SK-MEL-5 (cell line): Measurements from ENCODE around the gene F11R. TPM values are rescaled to one million over a fixed set of nuclear protein-coding genes. Genes with fewer than 3 reads are reported as not detected.
"Not testable (repeated sequence)": the region's sequence is repeated elsewhere in the genome, so short reads cannot be mapped to it uniquely, and the experiment has no call there.

ENCODE experiments used
- DNase-seq: peaks from one replicate; pipeline ENCODE4 v3.0.0-alpha.2; 2016; ENCODE audit warnings: low read depth, low spot score
- in situ Hi-C: cut with HindIII; loops from 2 replicates; pipeline ENCODE4 v1.10.0; 2016; ENCODE audit warnings: low sequenced_read_pairs, high pct_unique_total_duplicates, low pct_unique_long_range_greater_than_20kb
- total RNA-seq: library from RNA; depleted of rRNA; stranded (reverse); fragments of >200 nt; shearing (Covaris generic); gene quantifications from 2 replicates; pipeline ENCODE4 v1.2.3, GENCODE V29; 2014

The F11R gene
- total RNA-seq, 1 experiment from 2014 or later, result 6.4 TPM

DNA sequence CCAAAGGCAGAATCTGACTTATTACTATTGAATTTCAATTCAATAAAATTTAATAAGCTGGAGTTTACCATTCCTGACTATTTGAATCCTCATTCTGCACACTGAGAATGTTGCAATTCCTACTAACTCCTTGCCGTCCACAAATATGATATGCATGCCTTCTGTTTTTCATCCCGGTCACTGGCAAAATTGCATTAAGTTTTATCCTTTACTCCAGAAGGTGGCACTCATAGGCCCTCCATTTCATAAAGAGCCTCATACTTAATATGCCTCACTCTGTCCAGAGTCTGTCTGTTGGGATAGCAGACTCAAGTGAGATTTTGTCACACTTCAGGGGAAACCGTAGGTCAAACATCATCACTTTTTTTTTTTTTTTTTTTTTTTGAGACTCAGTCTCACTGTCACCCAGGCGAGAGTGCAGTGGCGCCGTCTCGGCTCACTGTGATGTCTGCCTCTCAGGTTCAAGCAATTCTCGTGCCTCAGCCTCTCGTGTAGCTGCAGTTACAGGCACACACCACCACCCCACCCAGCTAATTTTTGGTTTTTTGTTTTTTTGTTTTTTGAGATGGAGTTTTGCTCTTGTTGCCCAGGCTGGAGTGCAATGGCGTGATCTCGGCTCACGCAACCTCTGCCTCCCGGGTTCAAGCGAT lies 27.3 kb downstream of the F11R start:
- in situ Hi-C loops, result no loop called here
- DNase-seq, result peak; percentile 74

DNA sequence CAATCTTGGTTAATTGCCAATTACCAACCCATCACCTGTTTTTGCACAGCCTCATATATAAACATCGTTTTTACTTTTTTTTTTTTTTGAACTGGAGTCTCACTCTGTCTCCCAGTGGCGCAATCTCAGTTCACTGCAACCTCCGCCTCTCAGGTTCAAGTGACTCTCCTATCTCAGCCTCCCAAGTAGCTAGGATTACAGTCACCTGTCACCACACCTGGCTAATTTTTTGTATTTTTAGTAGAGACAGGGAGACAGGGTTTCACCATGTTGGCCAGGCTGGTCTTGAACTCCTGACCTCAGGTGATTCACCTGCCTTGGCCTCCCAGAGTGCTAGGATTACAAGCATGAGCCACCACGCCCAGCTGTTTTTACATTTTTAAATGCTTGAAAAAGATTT lies 28.9 kb downstream of the F11R start:
- DNase-seq, in situ Hi-C loops: not testable (repeated sequence)

GRCh38 chr1:160987359-160988050 lies 33.4 kb downstream of the F11R start:
- in situ Hi-C loops, result no loop called here
- DNase-seq, result no peak

- in situ Hi-C loops, result no loop called here
These were observed 35.2 kb downstream of the F11R start for GRCh38 chr1:160985723-160986122.

DNA sequence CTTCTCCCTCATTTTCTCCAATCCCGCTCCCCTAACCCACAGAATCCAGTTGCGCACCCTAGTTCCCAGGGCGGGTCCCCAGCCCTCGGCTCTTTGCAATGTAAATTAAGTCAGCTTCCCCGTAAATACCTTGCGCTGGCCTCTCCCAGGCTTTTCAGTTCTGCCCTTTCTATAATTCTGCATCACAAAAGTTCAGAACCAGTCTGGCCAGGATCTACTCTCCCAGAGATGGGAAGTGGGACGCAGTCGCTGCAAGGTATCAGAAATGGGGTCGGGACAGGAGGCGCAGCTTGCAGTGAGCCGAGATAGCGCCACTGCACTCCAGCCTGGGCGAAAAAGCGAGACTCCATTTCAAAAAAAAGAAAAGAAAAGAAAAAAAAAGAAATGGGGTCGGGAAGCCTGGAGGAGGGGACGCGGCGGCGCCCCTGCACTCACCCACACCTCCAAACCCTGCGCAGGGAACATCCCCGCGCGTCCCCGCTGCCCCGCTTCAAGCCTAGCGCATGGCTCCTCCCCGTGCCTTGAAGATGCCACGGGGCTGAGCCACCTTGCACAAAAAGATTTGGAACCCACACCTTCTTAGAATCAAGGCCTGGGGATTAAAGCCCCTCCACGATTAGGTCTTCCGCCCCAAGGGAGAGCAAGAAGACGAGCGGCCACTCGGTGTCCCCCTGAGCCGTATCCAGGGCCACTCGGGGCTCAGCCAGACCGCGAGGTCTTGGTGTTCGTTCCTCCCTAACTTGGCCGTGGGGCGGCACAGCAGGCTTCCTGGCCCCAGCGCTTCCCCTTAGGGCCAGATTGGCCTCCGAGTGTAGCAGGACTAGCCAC lies 39.2 kb downstream of the F11R start:
- no peak for DNase-seq
- in situ Hi-C loops, result no loop called here

More at GRCh38 chr1:160985723-160986122, 35.2 kb downstream of the F11R start:
- DNase-seq, result no peak

DNA sequence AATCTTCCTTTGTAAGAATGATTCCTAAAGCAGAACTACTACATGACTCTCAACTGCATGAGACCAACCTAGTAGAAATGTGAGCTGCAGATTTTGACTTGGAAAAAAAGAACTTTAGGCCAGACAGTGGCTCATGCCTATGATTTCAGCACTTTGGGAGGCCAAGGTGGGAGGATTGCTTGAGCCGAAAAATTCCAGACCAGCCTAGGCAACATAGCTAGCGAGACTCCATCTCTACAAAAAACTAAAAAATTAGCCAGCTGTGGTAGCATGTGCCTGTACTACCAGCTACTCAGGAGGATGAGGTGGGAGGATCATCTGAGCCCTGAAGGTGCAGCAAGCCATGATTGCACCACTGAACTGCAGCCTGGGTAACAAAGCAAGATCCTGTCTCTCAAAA lies 41.7 kb downstream of the F11R start:
- in situ Hi-C loops, result no loop called here

GRCh38 chr1:160978510-160978927 lies 42.4 kb downstream of the F11R start:
- DNase-seq, result no peak
- in situ Hi-C loops, result no loop called here

More for the DNA sequence above, 41.7 kb downstream of the F11R start:
- DNase-seq, result no peak

GRCh38 chr1:160975026-160975425 lies 45.9 kb downstream of the F11R start:
- DNase-seq, result no peak
- in situ Hi-C loops, result no loop called here

DNA sequence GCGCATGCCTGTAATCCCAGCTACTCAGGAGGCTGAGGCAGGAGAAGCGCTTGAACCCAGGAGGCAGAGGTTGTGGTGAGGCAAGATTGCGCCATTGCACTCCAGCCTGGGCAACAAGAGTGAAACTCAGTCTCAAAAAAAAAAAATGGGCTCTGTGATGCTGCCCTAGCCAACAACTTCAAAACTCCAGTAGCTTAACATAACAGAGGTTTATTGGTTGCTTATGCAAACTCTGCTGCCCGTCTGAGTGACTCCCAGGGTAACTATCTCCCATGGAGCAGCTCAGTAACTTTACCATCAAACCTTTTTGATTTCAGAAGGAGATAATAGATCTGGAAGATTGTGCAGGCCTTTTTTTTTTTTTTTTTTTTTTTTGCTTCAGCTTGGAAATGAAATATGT lies 47.5 kb downstream of the F11R start:
- no peak for DNase-seq
- in situ Hi-C loops, result no loop called here

DNA sequence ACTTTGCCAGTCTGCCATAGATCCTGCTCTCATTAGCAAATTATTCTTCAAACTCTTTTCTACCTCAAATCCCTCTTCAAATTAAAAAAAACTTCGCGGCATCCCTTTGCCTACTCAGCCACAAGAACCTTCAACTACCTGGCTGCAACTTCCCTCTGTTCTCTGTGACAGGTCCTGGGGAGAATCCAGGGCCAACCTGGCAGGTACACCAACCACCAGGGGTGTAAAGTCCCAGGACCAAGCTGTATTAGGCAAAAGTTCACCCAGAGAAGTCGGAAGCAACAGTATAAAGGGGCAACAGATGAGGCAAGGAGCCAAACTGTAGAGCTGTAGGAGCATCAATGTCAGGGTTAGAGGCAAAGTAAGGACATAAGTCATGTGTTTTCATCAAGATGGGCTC lies 48.0 kb downstream of the F11R start:
- DNase-seq, result no peak
- in situ Hi-C loops, result no loop called here

- in situ Hi-C loops, result no loop called here
- no peak for DNase-seq
These were observed 49.3 kb downstream of the F11R start for GRCh38 chr1:160971618-160972056.

GRCh38 chr1:160963521-160963920 lies 57.4 kb downstream of the F11R start:
- no peak for DNase-seq
- in situ Hi-C loops, result no loop called here

DNA sequence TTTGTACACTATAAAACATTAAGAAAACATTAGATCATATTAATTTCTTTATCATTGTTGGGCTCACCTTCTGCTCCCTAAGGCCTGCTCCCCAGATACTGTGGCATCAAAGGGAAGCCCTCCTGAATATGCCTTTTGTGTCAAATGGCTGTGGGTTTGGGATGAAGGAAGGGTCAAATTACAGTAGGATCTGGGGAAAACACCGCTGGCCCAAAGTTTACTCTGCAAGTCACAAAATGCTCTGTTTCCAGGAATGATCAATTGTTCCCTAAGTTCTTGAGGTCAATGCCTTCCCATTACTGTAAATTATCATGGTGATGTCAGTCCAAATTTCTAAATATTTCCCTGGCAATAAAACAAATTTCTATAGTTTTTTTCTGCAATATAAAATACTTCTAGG lies 59.5 kb downstream of the F11R start:
- in situ Hi-C loops, result no loop called here
- no peak for DNase-seq

GRCh38 chr1:160956966-160957365 lies 64.0 kb downstream of the F11R start:
- no peak for DNase-seq
- in situ Hi-C loops, result no loop called here

DNA sequence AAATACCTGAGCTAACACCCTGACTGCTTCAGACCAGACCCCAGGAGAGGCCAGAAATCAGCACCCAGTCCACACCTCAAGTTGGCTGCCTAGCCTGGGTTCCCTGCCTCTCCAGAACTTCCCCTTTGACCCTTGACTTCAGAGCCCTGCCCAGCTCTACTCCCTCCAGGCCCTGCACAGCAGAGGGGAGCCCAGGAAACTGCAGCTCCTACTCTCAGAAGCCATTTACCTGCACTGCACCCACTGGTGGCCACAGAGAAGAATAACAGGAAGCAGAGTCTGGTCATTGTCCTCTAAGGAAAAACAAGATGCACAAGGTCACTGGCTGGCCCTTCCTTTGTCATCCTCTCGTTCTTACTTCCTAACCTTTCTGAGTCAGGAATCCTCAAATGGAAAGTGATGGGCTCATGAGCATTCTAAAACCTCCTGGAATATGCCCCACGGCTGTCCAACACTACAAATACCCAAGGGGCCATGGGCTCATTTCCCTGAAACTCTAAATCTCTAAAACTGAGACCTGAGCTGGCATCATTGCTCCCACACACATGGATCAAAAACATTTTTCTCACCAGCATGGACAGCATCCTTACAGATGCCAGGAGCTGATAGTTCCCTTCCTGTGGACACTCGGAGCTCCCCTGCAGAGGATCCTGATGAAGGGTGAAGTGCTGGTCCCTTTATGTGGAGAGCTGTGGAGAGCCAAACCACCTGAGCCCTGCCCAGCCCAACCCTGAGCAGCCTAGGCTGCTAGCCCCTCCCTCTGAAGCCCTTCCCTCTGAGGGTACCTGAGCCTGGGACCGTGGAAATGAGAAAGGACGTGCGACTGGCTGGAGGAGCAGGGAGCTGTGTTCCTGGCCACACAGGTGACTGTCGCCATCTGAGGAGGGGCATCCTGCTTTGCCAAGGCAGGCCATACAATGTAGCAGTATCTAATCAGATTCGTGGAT lies 66.5 kb downstream of the F11R start, which contains the start of gene ITLN2:
Gene ITLN2 (minus strand): TSS at position 652 of the 947 bp plus-strand sequence. CDS start 68 bp downstream, at position 584.
- in situ Hi-C loops, result no loop called here

DNA sequence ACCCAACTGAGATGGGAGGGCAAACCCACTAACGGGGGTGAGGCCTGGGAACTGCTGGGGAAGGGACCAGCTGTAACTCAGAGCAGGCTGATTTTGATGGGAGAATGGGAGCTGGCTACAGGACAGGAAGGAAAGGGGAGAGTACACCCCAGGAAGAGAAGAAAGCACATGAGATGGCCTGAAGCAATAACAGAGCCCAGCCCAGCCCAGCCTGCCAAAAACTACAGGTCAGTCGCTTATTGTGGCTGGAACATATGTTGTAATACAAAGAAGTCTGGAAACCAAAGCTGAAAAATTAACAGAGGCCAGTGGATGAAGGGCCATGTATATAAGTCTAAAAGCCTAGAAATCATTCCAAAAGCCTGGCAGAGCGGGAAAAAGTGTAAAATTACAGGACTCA lies 67.9 kb downstream of the F11R start:
- DNase-seq, result no peak
- in situ Hi-C loops, result no loop called here

More for the DNA sequence above, 66.5 kb downstream of the F11R start, which contains the start of gene ITLN2:
- peak; percentile 77 for DNase-seq

DNA sequence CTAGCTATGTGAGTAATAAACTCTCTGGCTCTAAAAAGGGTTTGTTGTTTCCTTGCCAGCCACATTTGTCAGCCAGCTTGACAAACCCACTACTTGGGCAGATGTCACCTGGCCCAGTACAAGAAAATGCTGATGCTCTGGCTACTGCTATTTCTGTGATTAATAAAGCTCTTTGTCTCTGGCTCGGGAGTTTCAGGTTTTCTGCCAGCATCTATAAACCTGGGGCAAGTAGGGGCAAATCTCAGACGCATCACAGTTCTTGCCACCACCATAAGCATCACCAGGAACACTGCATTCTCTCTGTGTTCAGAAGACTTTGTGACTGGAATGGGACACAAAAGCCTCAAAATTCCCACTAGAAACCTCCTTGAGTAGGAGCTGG lies 68.8 kb downstream of the F11R start:
- no peak for DNase-seq
- in situ Hi-C loops, result no loop called here
